IPS-18c (cell line): ENCODE measurements around the gene LMTK3.

Experiments
- H3K4me3 ChIP-seq: 2 replicates; pipeline ENCODE4 v1.7.0; 2013; ENCODE audit warnings: low read depth, mild to moderate bottlenecking, low read length, moderate library complexity; ENCODE audit not compliant: insufficient read depth
- H3K9me3 ChIP-seq: one replicate; pipeline ENCODE4 v1.6.1; 2013; ENCODE audit warnings: mild to moderate bottlenecking, low read length, moderate library complexity; ENCODE audit not compliant: control insufficient read depth, insufficient read depth

The LMTK3 gene

GRCh38 chr19:48513289-48514122, 1.9 kb upstream of the LMTK3 start:
- Histone ChIP-seq H3K4me3 (peak overlapping the region; percentile 81), H3K9me3 (no peaks in the 10 kb centered on the region)

GRCh38 chr19:48512504-48513288, 1.1 kb upstream of the LMTK3 start:
- no peaks in the 10 kb centered on the region for H3K9me3 ChIP-seq
- peak overlapping the region; percentile 81; the same call in 1 of the 2 replicates for H3K4me3 ChIP-seq

- Histone ChIP-seq H3K9me3 (no peaks in the 10 kb centered on the region), H3K4me3 (peak overlapping the region; percentile 51; the same call in 1 of the 2 replicates)
These were observed 309 bp downstream of the LMTK3 start for GRCh38 chr19:48511321-48511731.

- Histone ChIP-seq H3K4me3 (peak overlapping the region; percentile 51), H3K9me3 (no peaks in the 10 kb centered on the region)
These were observed 990 bp downstream of the LMTK3 start for GRCh38 chr19:48510421-48511268.

GRCh38 chr19:48509467-48510194, 2.0 kb downstream of the LMTK3 start:
- peak overlapping the region; percentile 51; the same call in 1 of the 2 replicates for H3K4me3 ChIP-seq
- no peaks in the 10 kb centered on the region for H3K9me3 ChIP-seq

GRCh38 chr19:48508729-48509411, 2.8 kb downstream of the LMTK3 start:
- Histone ChIP-seq H3K9me3 (no peaks in the 10 kb centered on the region), H3K4me3 (no peak overlapping the region)

- H3K4me3 ChIP-seq, result no peak overlapping the region
- no peaks in the 10 kb centered on the region for H3K9me3 ChIP-seq
These were observed 3.7 kb downstream of the LMTK3 start for GRCh38 chr19:48507911-48508439.

GRCh38 chr19:48506138-48506733, 5.4 kb downstream of the LMTK3 start:
- no peaks in the 10 kb centered on the region for H3K9me3 ChIP-seq
- no peak overlapping the region for H3K4me3 ChIP-seq

GRCh38 chr19:48502350-48503018, 9.2 kb downstream of the LMTK3 start:
- H3K4me3 ChIP-seq, result peak overlapping the region; percentile 55

GRCh38 chr19:48501494-48502349, 9.9 kb downstream of the LMTK3 start:
- Histone ChIP-seq H3K4me3 (peak overlapping the region; percentile 74), H3K9me3 (no peaks in the 10 kb centered on the region)

More at GRCh38 chr19:48502350-48503018, 9.2 kb downstream of the LMTK3 start:
- H3K9me3 ChIP-seq, result no peaks in the 10 kb centered on the region

GRCh38 chr19:48500830-48501493, 10.7 kb downstream of the LMTK3 start:
- H3K4me3 ChIP-seq, result peak overlapping the region; percentile 74
- H3K9me3 ChIP-seq, result no peaks in the 10 kb centered on the region

GRCh38 chr19:48499316-48500090, 12.1 kb downstream of the LMTK3 start:
- H3K4me3 ChIP-seq, result no peak overlapping the region
- H3K9me3 ChIP-seq, result no peaks in the 10 kb centered on the region

GRCh38 chr19:48498595-48499311, 12.9 kb downstream of the LMTK3 start:
- Histone ChIP-seq H3K9me3 (no peaks in the 10 kb centered on the region), H3K4me3 (no peak overlapping the region)
